Stimulated activated CD8-positive, alpha-beta memory T cell treated with anti-CD3 and anti-CD28 coated beads, Interleukin-4, amount 100 ng/mL, for 4 hours (primary cell): ENCODE data around the gene TM4SF4.

Experiments used
- DNase-seq, 2 donors: peaks; one replicate each; pipeline ENCODE4 v3.0.0-alpha.2; 2020; ENCODE audit warnings: low read depth in 2 of 2, low spot score in 1 of 2

The TM4SF4 gene

DNA sequence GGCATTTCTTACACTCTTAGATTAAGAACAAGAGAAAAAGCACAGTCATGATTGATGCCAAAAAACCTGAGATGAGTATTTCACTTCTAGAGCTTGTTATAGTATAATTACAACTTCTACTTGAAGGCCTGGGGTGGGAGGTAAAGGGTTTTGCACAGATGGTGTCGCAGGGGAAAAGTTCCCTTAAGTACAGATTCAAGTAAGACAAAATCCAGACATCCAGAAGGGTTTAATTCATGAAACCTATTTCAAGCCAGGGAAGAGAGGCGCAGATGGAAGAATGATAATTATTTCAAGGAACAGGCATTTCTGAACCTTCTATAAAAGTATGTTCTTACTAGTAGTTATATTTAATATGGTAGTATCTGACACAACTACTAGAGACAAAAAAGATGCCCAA, 70.6 kb downstream of the TM4SF4 start:
- DNase-seq: no peak

DNA sequence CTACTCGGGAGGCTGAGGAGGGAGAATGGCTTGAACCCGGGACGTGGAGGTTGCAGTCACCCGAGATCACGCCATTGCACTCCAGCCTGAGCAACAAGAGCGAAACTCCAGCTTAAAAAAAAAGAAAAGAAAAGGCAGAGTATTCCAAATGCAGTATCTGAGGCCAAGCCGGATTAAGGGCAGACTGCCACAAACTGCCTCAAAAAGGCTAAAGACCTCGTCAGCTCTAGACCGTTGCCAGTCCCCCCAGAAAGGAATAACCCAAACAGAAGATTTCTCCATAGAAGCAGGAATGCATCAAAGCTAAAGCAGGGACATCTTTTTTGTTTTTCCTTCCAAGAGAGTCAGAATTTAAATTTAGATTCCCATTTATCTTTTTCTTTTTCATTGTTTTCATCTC, 72.9 kb downstream of the TM4SF4 start:
- DNase-seq: no peak

DNA sequence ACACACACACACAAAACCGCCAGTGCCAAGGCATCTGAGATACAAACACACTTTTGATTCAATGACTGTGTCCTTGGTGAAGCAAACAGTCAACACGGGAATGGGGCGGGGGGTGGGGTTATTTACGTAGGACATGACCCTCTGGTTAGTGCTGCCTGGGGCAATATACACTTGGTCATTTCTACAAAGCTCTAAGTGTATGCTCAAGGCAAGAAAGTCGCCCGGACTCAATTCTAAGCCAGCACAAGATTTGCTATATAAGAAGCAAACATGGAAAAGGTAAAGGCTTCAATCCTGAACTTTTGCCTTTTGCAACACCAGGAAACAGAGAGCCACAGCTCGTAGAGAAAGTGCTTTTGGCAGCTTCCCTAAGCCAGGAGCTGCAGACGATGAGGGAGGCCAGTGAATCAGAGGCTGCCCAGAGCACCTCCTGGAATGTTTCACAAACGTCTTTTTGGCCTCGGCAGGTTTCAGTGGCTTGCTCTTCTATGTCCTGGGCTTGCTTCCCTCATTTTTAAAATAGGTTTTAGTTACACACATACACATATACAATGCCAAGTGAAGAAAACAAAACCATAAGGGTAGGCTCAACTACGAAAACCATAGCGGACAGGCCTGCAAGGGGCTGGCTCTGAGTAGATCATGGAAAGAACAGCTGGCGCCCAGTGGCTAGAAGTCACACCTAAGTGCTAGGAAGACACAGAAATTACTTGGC, 73.6 kb downstream of the TM4SF4 start:
- no peak for DNase-seq

DNA sequence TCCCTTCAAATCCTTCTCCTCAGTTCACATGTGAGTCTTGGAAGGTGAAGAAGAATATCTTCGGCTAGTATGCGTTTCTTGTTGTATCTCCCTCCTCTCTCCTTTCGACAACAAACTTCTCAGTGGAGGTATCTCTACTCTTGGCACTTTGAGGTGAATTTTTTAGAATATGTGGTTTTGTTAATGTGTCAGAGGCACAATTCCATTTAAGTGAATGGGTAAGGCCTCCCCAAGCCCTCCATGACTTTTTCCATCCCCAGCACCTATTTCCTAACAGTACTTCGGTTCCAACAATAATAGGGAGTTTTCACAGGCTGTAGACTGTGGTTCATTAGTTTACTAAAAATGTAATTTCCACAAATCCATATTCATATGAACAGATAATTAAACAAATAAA, 74.2 kb downstream of the TM4SF4 start:
- DNase-seq: no peak

DNA sequence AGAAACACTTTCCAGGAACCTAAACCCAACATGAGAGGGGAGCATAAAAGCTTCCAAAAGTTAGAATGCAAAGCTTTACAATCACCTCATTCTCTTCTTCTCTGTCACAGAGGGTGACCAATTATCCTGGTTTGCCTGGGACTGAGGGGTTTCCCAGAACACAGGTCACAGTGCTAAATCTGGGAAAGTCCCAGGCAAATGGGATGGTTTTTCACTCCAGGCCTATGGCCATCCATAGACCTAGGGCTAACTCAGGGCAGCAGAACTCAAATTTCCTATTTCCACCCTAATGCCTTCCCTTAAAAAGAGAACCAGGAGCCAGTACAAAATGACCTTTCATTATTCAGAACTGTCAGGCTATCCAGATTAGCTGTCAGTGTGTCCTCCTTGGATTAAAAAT, 77.0 kb downstream of the TM4SF4 start:
- DNase-seq: no peak

DNA sequence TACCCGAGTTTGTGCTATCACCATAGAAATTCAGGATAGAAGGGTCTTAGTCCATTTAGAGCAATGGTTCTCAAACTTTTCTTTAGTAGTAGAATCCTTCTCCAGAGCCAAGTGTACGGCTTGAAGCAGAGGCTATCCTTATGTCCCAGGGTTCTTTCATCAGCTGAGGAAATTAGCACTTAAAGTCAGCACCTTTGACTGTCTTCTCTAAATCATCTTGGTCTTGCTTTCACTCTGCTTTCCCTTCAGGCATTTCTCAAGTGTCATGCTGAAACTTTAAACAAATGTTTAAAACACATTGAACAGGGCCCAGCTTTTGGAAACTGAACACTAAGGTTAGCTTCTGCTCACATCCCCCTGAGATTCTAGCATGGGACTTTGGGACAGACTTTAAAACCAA, 78.2 kb downstream of the TM4SF4 start:
- DNase-seq: no peak
